MG63 (cell line): ENCODE results near the gene ST3GAL3. TPM values are rescaled to one million over a fixed set of nuclear protein-coding genes. Genes with fewer than 3 reads are reported as not detected.

Experiments used
- DNase-seq: peaks from one replicate; pipeline ENCODE4 v3.0.0-alpha.2; 2020
- H3K27me3 ChIP-seq: fragments of 250-450 bp; sonication (Bioruptor Pico); 2 replicates; pipeline ENCODE4 v1.5.1; 2020; ENCODE audit warnings: mild to moderate bottlenecking, moderate library complexity
- H3K36me3 ChIP-seq: fragments of 250-450 bp; sonication (Bioruptor Pico); 2 replicates; pipeline ENCODE4 v1.5.1; 2020; ENCODE audit warnings: mild to moderate bottlenecking, moderate library complexity
- H3K4me3 ChIP-seq: fragments of 250-450 bp; sonication (Bioruptor Pico); 2 replicates; pipeline ENCODE4 v1.5.1; 2020; ENCODE audit warnings: mild to moderate bottlenecking, moderate library complexity
- H3K9me3 ChIP-seq: fragments of 250-450 bp; sonication (Bioruptor Pico); 2 replicates; pipeline ENCODE4 v1.5.1; 2020; ENCODE audit warnings: mild to moderate bottlenecking, moderate library complexity
- total RNA-seq: library from RNA; depleted of rRNA; stranded (reverse); fragments of >200 nt; shearing (Covaris generic); gene quantifications from 2 replicates; pipeline ENCODE4 v1.2.3, GENCODE V29; 2014; ENCODE audit warnings: low replicate concordance; rRNA removed

ST3GAL3 gene
- total RNA-seq, 1 experiment from 2014 or later = 9.2 TPM

GRCh38 chr1:43973981-43974442 is 266.7 kb downstream of the ST3GAL3 start:
- DNase-seq = peak; percentile 36
- H3K9me3 ChIP-seq = no peaks in the 10 kb centered on the region
- H3K27me3 ChIP-seq = no peaks in the 10 kb centered on the region
- peaks cover 44% of the 10 kb centered on the region for H3K36me3 ChIP-seq
- peak overlapping the region; percentile 76 for H3K4me3 ChIP-seq

- peaks cover 44% of the 10 kb centered on the region for H3K36me3 ChIP-seq
- no peaks in the 10 kb centered on the region for H3K9me3 ChIP-seq
- no peaks in the 10 kb centered on the region for H3K27me3 ChIP-seq
- peak; percentile 95 for DNase-seq
- peak within 1 kb of the TSS; percentile 76 for H3K4me3 ChIP-seq
Observed at GRCh38 chr1:43974443-43975248, 267.3 kb downstream of the ST3GAL3 start, which contains the start of gene ATP6V0B. TSS of gene ATP6V0B (plus strand) at chr1:43974960. CDS start at chr1:43975041, 81 bp downstream.

GRCh38 chr1:43975249-43975961 is 268.1 kb downstream of the ST3GAL3 start:
- Histone ChIP-seq H3K4me3 (peak overlapping the region; percentile 76), H3K36me3 (peaks cover 42% of the 10 kb centered on the region), H3K27me3 (no peaks in the 10 kb centered on the region), H3K9me3 (no peaks in the 10 kb centered on the region)
- DNase-seq = peak; percentile 34

- no peak for DNase-seq
- Histone ChIP-seq H3K4me3 (peak overlapping the region; percentile 76), H3K27me3 (no peaks in the 10 kb centered on the region), H3K9me3 (no peaks in the 10 kb centered on the region), H3K36me3 (peaks cover 45% of the 10 kb centered on the region)
Observed at GRCh38 chr1:43976045-43976444, 268.7 kb downstream of the ST3GAL3 start.

GRCh38 chr1:43976890-43977289 is 269.6 kb downstream of the ST3GAL3 start:
- Histone ChIP-seq H3K36me3 (peaks cover 46% of the 10 kb centered on the region), H3K27me3 (no peaks in the 10 kb centered on the region), H3K9me3 (no peaks in the 10 kb centered on the region), H3K4me3 (no peak overlapping the region; the same call in 1 of the 2 replicates)
- DNase-seq = no peak

GRCh38 chr1:43977376-43978263 is 270.3 kb downstream of the ST3GAL3 start:
- H3K9me3 ChIP-seq = no peaks in the 10 kb centered on the region
- no peaks in the 10 kb centered on the region for H3K27me3 ChIP-seq
- H3K36me3 ChIP-seq = peaks cover 45% of the 10 kb centered on the region
- DNase-seq = no peak
- peak overlapping the region; percentile 68 for H3K4me3 ChIP-seq

GRCh38 chr1:43978264-43978550 is 270.9 kb downstream of the ST3GAL3 start:
- DNase-seq = no peak
- Histone ChIP-seq H3K9me3 (no peaks in the 10 kb centered on the region), H3K36me3 (peaks cover 40% of the 10 kb centered on the region), H3K27me3 (no peaks in the 10 kb centered on the region), H3K4me3 (peak overlapping the region; percentile 68)

- Histone ChIP-seq H3K4me3 (peak within 1 kb of the TSS; percentile 68), H3K36me3 (peaks cover 40% of the 10 kb centered on the region), H3K27me3 (no peaks in the 10 kb centered on the region), H3K9me3 (no peaks in the 10 kb centered on the region)
- DNase-seq = peak; percentile 70
Observed at GRCh38 chr1:43978551-43979260, 271.4 kb downstream of the ST3GAL3 start, which contains the start of gene B4GALT2. TSS of gene B4GALT2 (plus strand) at chr1:43979210. CDS start at chr1:43981161, 1,951 bp downstream.

- Histone ChIP-seq H3K9me3 (no peaks in the 10 kb centered on the region), H3K27me3 (no peaks in the 10 kb centered on the region), H3K4me3 (peak overlapping the region; percentile 51), H3K36me3 (peaks cover 40% of the 10 kb centered on the region)
- DNase-seq = no peak
Observed at GRCh38 chr1:43979261-43979527, 271.9 kb downstream of the ST3GAL3 start.

- H3K36me3 ChIP-seq = peaks cover 40% of the 10 kb centered on the region
- peak overlapping the region; percentile 51 for H3K4me3 ChIP-seq
- peak; percentile 93 for DNase-seq
Observed at GRCh38 chr1:43979528-43980254, 272.4 kb downstream of the ST3GAL3 start.

GRCh38 chr1:43980255-43981134 is 273.2 kb downstream of the ST3GAL3 start:
- Histone ChIP-seq H3K27me3 (no peaks in the 10 kb centered on the region), H3K4me3 (peak overlapping the region; percentile 51), H3K36me3 (peaks cover 44% of the 10 kb centered on the region), H3K9me3 (no peaks in the 10 kb centered on the region)
- DNase-seq = no peak

More at GRCh38 chr1:43979528-43980254, 272.4 kb downstream of the ST3GAL3 start:
- Histone ChIP-seq H3K27me3 (no peaks in the 10 kb centered on the region), H3K9me3 (no peaks in the 10 kb centered on the region)

Other genes with a start within 250 kb of the ST3GAL3 start
- gene PTPRF, start 176.7 kb upstream of the ST3GAL3 start, total RNA-seq = 28.5 and 33.0 TPM in 2 replicates
- gene KDM4A, start 57.4 kb upstream of the ST3GAL3 start, total RNA-seq = 24.1 and 24.8 TPM in 2 replicates
- not detected in 2 replicates for gene ARTN, start 226.3 kb downstream of the ST3GAL3 start, total RNA-seq
- gene IPO13, start 239.4 kb downstream of the ST3GAL3 start, total RNA-seq = 14.4 and 24.4 TPM in 2 replicates